ENCODE data around the gene VPS13C.
A peak's percentile ranks its signal among the peaks of the same experiment; 100 is the strongest.

Gene VPS13C

GRCh38 chr15:62069551-62069950 lies 9.3 kb upstream of the VPS13C start:
- no peak overlapping the region for H3K27ac ChIP-seq
- H3K27me3 ChIP-seq (ENCODE audit: insufficient read depth, low read depth, severe bottlenecking) = no peaks in the 10 kb centered on the region
- no peak overlapping the region for H3K4me3 ChIP-seq (ENCODE audit: low read depth, low read length)
- H3K9me3 ChIP-seq (ENCODE audit: severe bottlenecking) = no peaks in the 10 kb centered on the region
- TF ChIP-seq CTCF (IDR thresholded peaks at IDR 0.05; ENCODE audit: low read depth, low read length) = no peak
- no peaks in the 10 kb centered on the region for H3K36me3 ChIP-seq
- no peak for DNase-seq

DNA sequence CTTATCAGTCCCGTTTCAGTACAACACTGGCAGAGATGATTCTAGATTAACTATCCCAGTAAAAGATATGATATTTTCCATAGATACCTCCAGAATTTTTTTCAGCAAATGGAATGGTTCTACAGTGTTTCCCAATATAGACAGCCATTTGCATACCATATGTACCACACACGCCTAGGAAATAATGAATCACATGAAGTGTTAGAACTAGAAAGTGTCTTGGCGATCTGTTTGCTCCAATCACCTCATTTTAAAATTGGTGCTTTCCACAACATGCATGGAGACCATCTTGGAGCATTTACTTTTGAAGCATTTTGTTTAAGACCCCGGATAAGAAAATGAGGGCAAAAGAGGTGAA lies 8.5 kb upstream of the VPS13C start:
- no peaks in the 10 kb centered on the region for H3K9me3 ChIP-seq (ENCODE audit: severe bottlenecking)
- no peak for TF ChIP-seq CTCF (IDR thresholded peaks at IDR 0.05; ENCODE audit: low read depth, low read length)
- no peak for DNase-seq
- H3K4me3 ChIP-seq (ENCODE audit: low read depth, low read length) = peak overlapping the region; percentile 40
- no peaks in the 10 kb centered on the region for H3K27me3 ChIP-seq (ENCODE audit: insufficient read depth, low read depth, severe bottlenecking)
- no peaks in the 10 kb centered on the region for H3K36me3 ChIP-seq
- H3K27ac ChIP-seq = peak overlapping the region; percentile 37; the same call in 1 of the 2 replicates

DNA sequence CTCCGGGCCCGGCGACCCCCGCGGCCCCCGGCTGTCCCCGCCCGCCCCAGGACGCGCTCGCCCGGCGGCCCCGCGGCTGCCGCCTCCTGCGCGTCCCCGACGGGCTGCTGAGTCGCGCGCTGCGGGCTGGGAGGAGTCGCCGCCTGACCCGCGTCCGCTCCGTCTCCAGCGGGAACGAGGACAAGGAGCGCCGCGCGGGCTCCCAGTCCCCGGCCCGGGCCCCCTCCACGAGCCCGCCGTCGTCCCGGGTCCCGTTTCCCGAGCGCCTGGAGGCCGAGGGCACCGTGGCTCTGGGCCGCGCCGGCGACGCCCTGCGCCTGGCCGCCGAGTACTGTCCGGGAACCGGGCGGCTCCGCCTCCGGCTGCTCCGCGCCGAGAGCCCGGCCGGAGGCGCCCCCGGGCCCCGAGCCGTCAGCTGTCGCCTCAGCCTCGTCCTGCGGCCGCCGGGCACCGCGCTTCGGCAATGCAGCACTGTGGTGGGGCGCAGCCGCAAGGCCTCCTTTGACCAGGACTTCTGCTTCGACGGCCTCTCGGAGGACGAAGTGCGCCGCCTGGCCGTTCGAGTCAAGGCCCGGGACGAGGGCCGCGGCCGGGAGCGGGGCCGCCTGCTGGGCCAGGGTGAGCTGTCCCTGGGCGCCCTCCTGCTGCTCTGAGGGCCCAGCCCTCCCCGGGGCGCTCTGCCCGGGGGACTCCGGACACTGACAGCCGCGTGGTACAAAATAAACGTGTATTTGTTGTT lies 8.0 kb upstream of the VPS13C start:
- H3K27me3 ChIP-seq (ENCODE audit: insufficient read depth, low read depth, severe bottlenecking) = no peaks in the 10 kb centered on the region
- no peaks in the 10 kb centered on the region for H3K9me3 ChIP-seq (ENCODE audit: severe bottlenecking)
- peak overlapping the region; percentile 40 for H3K4me3 ChIP-seq (ENCODE audit: low read depth, low read length)
- peak; percentile 65 for DNase-seq
- peak; percentile 31; the same call in 1 of the 2 replicates for TF ChIP-seq CTCF (IDR thresholded peaks at IDR 0.05; ENCODE audit: low read depth, low read length)
- no peaks in the 10 kb centered on the region for H3K36me3 ChIP-seq
- peak overlapping the region; percentile 37; the same call in 1 of the 2 replicates for H3K27ac ChIP-seq

DNA sequence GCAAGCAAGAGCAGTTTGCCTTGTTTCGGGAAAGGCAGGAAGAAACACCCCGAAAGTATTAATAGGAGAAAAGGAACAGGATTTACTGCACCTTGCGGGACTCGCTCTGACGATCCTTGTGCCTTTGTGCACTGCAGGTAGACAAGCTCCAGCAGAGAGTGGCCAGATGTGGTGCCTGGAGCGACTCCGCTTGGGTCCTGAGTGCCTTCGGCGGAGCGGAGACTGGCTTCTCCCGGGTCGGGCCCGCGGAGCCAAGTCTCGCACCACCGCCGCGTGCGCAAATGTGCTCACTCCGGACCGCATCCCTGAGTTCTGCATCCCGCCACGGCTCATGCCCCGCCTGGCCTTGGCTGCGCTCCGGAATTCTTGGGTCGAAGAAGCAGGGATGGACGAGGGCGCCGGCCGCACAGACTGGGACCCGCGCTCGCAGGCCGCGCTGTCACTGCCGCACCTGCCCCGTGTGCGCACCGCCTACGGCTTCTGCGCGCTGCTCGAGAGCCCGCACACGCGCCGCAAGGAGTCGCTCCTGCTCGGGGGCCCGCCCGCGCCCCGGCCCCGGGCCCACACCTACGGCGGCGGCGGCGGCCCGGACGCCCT lies 7.3 kb upstream of the VPS13C start:
- H3K27ac ChIP-seq = no peak overlapping the region
- no peaks in the 10 kb centered on the region for H3K27me3 ChIP-seq (ENCODE audit: insufficient read depth, low read depth, severe bottlenecking)
- no peaks in the 10 kb centered on the region for H3K36me3 ChIP-seq
- TF ChIP-seq CTCF (IDR thresholded peaks at IDR 0.05; ENCODE audit: low read depth, low read length) = peak; percentile 19; the same call in 1 of the 2 replicates
- H3K4me3 ChIP-seq (ENCODE audit: low read depth, low read length) = peak overlapping the region; percentile 44
- no peaks in the 10 kb centered on the region for H3K9me3 ChIP-seq (ENCODE audit: severe bottlenecking)
- DNase-seq = peak; percentile 31

- H3K4me3 ChIP-seq (ENCODE audit: low read depth, low read length) = peak within 1 kb of the TSS; percentile 44
- DNase-seq = peak; percentile 63
- no peak within 1 kb of the TSS for H3K27ac ChIP-seq
Observed at GRCh38 chr15:62066663-62067447, 6.6 kb upstream of the VPS13C start, which contains the start of gene C2CD4A. TSS of gene C2CD4A (plus strand) at chr15:62066977. CDS start at chr15:62067614, 637 bp downstream.

More at GRCh38 chr15:62066663-62067447, 6.6 kb upstream of the VPS13C start, which contains the start of gene C2CD4A:
- no peak for TF ChIP-seq CTCF (IDR thresholded peaks at IDR 0.05; ENCODE audit: low read depth, low read length)
- Histone ChIP-seq H3K27me3 (ENCODE audit: insufficient read depth, low read depth, severe bottlenecking) (no peaks in the 10 kb centered on the region), H3K9me3 (ENCODE audit: severe bottlenecking) (no peaks in the 10 kb centered on the region), H3K36me3 (no peaks in the 10 kb centered on the region)

All from WERI-Rb-1 (cell line).